IgD-negative memory B cell (primary cell): ENCODE data around the gene FLAD1. TPM values are rescaled to one million over a fixed set of nuclear protein-coding genes. Genes with fewer than 3 reads are reported as not detected.
"Not testable (repeated sequence)": the region's sequence is repeated elsewhere in the genome, so short reads cannot be mapped to it uniquely, and the experiment has no call there.

Source experiments
- H3K27ac Mint-ChIP-seq, 3 donors: one replicate each; pipeline ENCODE4 v1.8.0; 2020 to 2022; ENCODE audit warnings: mild to moderate bottlenecking in 3 of 3, mixed read lengths in 3 of 3, moderate library complexity in 1 of 3
- H3K27me3 Mint-ChIP-seq: one replicate; pipeline ENCODE4 v1.8.0; 2021; ENCODE audit warnings: mixed read lengths
- H3K36me3 Mint-ChIP-seq: one replicate; pipeline ENCODE4 v1.8.0; 2020; ENCODE audit warnings: mild to moderate bottlenecking, mixed read lengths
- H3K4me1 Mint-ChIP-seq, 3 donors: one replicate each; pipeline ENCODE4 v1.8.0; 2020 to 2022; ENCODE audit warnings: mixed read lengths in 3 of 3, mild to moderate bottlenecking in 1 of 3
- H3K4me3 Mint-ChIP-seq, 4 donors: one replicate each; pipeline ENCODE4 v1.8.0; 2020 to 2022; ENCODE audit warnings: mild to moderate bottlenecking in 4 of 4, mixed read lengths in 4 of 4, moderate library complexity in 3 of 4
- H3K9me3 Mint-ChIP-seq, 3 donors: one replicate each; pipeline ENCODE4 v1.8.0; 2020 to 2021; ENCODE audit warnings: mixed read lengths in 3 of 3, mild to moderate bottlenecking in 1 of 3
- polyA plus RNA-seq: library from polyadenylated mRNA; unstranded; fragments of 300-500 nt; fragmentation: Illumina TruSeq; gene quantifications from one replicate; pipeline ENCODE4 v1.2.3, GENCODE V29; 2021

The FLAD1 gene
- polyA plus RNA-seq, 1 donor from 2014 or later, result 57.6 TPM

- Mint-ChIP-seq H3K27me3 (no peaks in the 10 kb centered on the region), H3K27ac (no peak overlapping the region), H3K4me3 (peak overlapping the region in 1 of 4 donors; percentile 17), H3K4me1 (peaks cover 0 to 17% (median 16%) of the 10 kb centered on the region in 3 donors), H3K9me3 (no peaks in the 10 kb centered on the region), H3K36me3 (no peaks in the 10 kb centered on the region)
Observed at GRCh38 chr1:154969860-154970452, 13.2 kb upstream of the FLAD1 start.

- Mint-ChIP-seq H3K9me3 (no peaks in the 10 kb centered on the region), H3K4me3 (peak within 1 kb of the TSS in 3 of 4 donors; percentile 34 to 90 (median 52)), H3K4me1 (peaks cover 0 to 17% (median 14%) of the 10 kb centered on the region in 3 donors), H3K36me3 (no peaks in the 10 kb centered on the region), H3K27me3 (no peaks in the 10 kb centered on the region), H3K27ac (no peak within 1 kb of the TSS)
Observed at GRCh38 chr1:154970631-154971340, 12.4 kb upstream of the FLAD1 start, which contains the start of gene SHC1. Gene SHC1, minus strand, starts transcription at chr1:154970747. Its CDS starts 221 bp downstream, at chr1:154970526.

DNA sequence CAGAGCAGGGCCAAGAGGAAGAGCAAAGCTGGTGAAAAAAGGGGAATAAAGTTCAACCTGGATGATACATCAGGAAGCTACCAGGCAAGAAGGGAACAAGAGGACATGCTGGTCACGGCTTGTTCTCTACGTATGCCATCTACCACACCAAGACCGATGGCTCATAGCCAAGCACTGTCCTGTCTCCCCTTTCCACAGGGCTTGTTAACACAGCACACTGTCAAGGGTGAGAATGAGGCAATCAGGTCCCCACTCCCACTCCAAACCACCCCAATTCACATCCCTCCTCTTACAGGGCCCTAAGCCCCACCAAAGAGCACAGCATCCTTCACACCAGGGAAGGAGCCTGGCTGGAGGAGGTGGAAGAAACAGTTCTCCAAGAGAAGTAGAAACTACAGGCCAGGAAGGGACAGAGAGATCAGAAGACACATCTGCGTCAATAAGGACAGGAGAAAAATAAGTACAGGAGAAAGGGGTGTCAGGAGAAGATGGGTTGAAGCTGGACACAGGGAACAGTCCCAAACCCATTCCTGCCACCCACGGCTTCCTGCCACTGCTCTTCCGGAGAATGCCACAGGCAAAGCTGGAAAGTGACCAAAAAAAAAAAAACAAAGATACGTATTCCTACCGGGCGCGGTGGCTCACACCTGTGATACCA lies 11.7 kb upstream of the FLAD1 start:
- Mint-ChIP-seq H3K4me3 (peak overlapping the region; percentile 34 to 90 (median 56)), H3K4me1 (peaks cover 0 to 17% (median 16%) of the 10 kb centered on the region in 3 donors), H3K27me3 (no peaks in the 10 kb centered on the region), H3K27ac (no peak overlapping the region), H3K36me3 (no peaks in the 10 kb centered on the region), H3K9me3 (no peaks in the 10 kb centered on the region)

DNA sequence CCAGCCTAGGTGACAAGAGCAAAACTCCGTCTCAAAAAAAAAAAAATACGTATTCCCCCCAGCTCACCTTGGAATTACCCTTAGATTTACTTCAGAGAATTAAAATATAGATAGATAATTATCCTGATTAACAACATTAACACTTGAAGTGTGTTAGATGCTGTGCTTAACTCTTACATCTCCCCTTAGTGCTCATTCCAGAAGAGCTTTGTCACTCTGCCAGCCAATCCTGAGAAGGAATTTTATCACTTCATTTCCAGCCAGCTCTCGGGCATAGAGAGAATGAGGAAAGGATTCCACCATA lies 11.0 kb upstream of the FLAD1 start:
- Mint-ChIP-seq H3K9me3 (no peaks in the 10 kb centered on the region), H3K4me1 (peaks cover 0 to 18% (median 17%) of the 10 kb centered on the region in 3 donors), H3K27ac (no peak overlapping the region), H3K36me3 (no peaks in the 10 kb centered on the region), H3K4me3 (peak overlapping the region in 3 of 4 donors; percentile 34 to 84 (median 36)), H3K27me3 (no peaks in the 10 kb centered on the region)

DNA sequence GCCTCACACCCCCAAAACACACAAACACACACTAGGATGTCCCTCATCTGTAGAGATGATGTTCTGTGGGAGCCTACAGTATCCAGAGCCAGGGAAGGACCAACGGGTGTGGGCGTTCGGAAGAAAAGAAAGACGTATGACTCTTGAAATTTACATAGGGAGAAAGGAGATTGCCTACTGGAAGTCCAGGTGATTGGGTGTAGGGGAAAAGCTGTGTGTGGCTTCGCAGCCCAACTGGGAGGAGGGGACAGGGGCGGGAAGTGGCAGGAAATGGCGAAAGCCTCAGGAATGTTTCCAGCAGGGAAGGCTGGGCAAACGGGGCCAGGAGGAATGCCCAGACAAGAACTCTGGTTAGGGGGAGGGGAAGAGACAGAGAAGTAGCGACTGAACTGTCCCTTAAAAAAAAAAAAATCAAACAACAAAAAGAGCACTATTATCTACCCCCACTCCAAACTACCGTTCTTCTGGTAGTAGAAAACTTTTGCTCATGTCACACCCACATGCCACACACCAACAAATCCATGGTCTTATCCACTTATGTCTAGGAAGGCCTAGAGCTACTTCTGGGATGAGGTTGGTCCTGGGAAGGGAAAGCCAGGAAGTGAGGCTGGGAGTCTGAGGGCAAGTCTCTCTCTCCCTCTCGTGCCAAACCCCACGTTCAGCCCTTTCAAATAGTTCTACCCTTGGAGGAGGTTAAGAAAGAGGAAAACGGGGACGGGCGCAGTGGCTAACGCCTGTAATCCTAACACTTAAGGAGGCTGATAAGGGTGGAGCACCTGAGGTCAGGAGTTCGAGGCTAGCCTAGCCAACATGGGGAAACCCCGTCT lies 10.4 kb upstream of the FLAD1 start:
- no peak overlapping the region for H3K27ac Mint-ChIP-seq
- no peaks in the 10 kb centered on the region for H3K9me3 Mint-ChIP-seq
- H3K4me1 Mint-ChIP-seq, result peaks cover 0 to 21% (median 20%) of the 10 kb centered on the region in 3 donors
- no peaks in the 10 kb centered on the region for H3K36me3 Mint-ChIP-seq
- H3K4me3 Mint-ChIP-seq, result peak overlapping the region in 3 of 4 donors; percentile 34 to 84 (median 36)
- no peaks in the 10 kb centered on the region for H3K27me3 Mint-ChIP-seq

- no peaks in the 10 kb centered on the region for H3K36me3 Mint-ChIP-seq
- peaks cover 0 to 23% (median 21%) of the 10 kb centered on the region in 3 donors for H3K4me1 Mint-ChIP-seq
- H3K27ac Mint-ChIP-seq, result no peak overlapping the region
- peak overlapping the region in 1 of 4 donors; percentile 19 for H3K4me3 Mint-ChIP-seq
- H3K27me3 Mint-ChIP-seq, result no peaks in the 10 kb centered on the region
- H3K9me3 Mint-ChIP-seq, result no peaks in the 10 kb centered on the region
Observed at GRCh38 chr1:154973344-154974101, 9.6 kb upstream of the FLAD1 start.

- peaks cover 0 to 23% (median 18%) of the 10 kb centered on the region in 3 donors for H3K4me1 Mint-ChIP-seq
- no peak within 1 kb of the TSS for H3K4me3 Mint-ChIP-seq
- H3K27ac Mint-ChIP-seq, result no peak within 1 kb of the TSS
- H3K27me3 Mint-ChIP-seq, result no peaks in the 10 kb centered on the region
- no peaks in the 10 kb centered on the region for H3K36me3 Mint-ChIP-seq
- H3K9me3 Mint-ChIP-seq, result no peaks in the 10 kb centered on the region
Observed at GRCh38 chr1:154974102-154974807, 8.9 kb upstream of the FLAD1 start, which contains the start of gene CKS1B. Gene CKS1B, plus strand, starts transcription at chr1:154974681. Its CDS starts 65 bp downstream, at chr1:154974746.

DNA sequence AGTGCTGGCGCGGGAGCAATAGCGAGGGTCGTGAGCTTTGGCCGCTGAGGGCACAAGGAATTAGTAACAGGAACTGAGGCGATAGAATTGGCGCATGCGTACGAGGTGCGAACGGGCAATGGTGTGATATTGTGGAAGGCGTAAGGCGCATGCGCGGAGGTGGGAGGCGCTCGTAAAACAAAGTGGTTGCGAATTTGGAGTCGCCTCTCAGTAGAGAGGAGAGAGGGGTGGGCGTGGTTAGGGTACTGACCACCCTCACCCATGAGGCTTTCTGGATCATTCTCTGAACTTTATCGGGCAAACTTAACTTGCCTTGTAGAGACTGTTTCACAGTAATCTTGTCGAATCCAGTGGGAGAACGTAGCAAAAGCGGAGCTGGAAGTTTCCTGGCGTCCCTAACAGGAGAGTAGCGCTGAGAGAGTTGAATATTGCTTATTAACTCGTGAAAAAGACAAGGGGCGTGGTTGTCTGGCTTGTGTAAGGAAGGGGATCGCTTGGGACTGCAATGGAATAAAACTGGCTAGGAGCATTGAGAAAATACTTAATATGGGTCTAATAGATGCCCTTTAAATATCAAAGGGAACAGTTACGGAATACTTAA lies 8.2 kb upstream of the FLAD1 start:
- Mint-ChIP-seq H3K27me3 (no peaks in the 10 kb centered on the region), H3K36me3 (no peaks in the 10 kb centered on the region), H3K4me3 (no peak overlapping the region), H3K9me3 (no peaks in the 10 kb centered on the region), H3K4me1 (peaks cover 0 to 23% (median 18%) of the 10 kb centered on the region in 3 donors), H3K27ac (no peak overlapping the region)

DNA sequence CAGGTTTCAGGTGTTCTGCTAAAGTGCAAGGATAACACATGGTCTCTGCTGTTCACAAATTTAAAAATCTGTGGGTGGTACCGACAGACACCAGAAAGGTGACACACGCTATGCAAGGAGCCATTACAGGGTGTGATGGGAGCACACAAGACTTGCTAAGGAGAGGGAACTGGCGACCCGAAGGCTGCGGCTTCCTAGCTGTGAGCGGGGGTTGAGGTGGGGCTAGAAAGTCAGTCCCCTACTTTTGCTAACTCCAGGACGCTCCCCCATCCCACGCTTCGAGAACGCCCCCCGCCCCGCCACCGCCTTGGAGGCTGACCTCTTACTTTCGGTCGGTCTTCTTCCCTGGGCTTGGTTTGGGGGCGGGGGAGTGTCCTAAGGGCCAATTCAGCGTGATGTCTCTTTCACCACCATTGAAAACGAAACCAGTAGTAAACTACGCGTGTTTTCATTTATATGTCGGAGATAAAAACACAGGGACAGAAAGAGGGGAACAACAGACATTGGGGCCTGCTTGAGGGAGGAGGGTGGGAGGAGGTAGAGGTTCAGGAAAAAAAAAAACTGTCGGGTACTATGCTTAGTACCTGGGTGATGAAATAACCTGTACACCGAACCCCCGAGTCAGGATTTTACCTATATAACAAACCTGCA lies 7.6 kb upstream of the FLAD1 start:
- Mint-ChIP-seq H3K36me3 (no peaks in the 10 kb centered on the region), H3K27me3 (no peaks in the 10 kb centered on the region), H3K27ac (no peak overlapping the region), H3K9me3 (no peaks in the 10 kb centered on the region), H3K4me3 (no peak overlapping the region), H3K4me1 (peaks cover 0 to 23% (median 18%) of the 10 kb centered on the region in 3 donors)

DNA sequence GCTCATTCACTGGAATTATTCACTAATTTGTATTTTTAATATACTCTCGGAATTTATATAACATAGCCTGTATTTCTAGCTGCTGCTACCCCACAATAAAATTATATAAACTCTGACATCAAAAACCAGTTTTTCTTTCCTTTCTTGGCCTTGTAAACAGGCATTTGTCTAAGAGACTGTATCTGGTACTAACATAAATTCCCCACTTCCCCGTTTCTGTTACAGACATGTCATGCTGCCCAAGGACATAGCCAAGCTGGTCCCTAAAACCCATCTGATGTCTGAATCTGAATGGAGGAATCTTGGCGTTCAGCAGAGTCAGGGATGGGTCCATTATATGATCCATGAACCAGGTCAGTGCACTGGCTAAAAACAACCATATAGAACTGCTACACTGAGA lies 5.4 kb upstream of the FLAD1 start:
- Mint-ChIP-seq H3K4me1 (peaks cover 0 to 11% (median 7%) of the 10 kb centered on the region in 3 donors), H3K4me3 (peak overlapping the region in 2 of 4 donors; percentile 6), H3K27ac (peak overlapping the region in 2 of 3 donors; percentile 22 to 80)
- not testable (repeated sequence) for H3K9me3 Mint-ChIP-seq, H3K27me3 Mint-ChIP-seq, H3K36me3 Mint-ChIP-seq

DNA sequence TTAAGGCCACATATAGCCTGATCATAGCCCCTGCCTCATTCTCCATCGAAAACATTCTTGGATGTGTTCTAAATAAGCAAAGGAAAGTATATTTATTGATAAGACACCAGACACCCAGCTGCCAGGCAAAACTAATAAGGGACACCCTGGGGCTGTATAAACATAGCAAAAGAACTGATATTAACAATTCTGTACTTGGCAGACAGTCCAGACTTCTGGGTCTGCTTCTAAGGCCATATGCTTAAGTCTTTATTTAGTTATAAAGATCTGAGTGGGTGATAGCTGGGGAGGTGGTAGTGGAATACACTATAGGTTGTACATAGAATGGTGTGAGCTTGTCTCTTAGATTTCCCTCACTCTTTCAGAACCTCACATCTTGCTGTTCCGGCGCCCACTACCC lies 4.8 kb upstream of the FLAD1 start:
- Mint-ChIP-seq H3K27me3 (no peaks in the 10 kb centered on the region), H3K36me3 (peaks cover 2% of the 10 kb centered on the region), H3K4me1 (peaks cover 0 to 8% (median 7%) of the 10 kb centered on the region in 3 donors), H3K9me3 (no peaks in the 10 kb centered on the region), H3K4me3 (no peak overlapping the region), H3K27ac (no peak overlapping the region)

GRCh38 chr1:154982341-154982740 lies 803 bp upstream of the FLAD1 start:
- no peaks in the 10 kb centered on the region for H3K9me3 Mint-ChIP-seq
- H3K4me1 Mint-ChIP-seq, result peaks cover 0 to 14% (median 10%) of the 10 kb centered on the region in 3 donors
- H3K27me3 Mint-ChIP-seq, result no peaks in the 10 kb centered on the region
- H3K27ac Mint-ChIP-seq, result no peak overlapping the region
- H3K36me3 Mint-ChIP-seq, result peaks cover 2% of the 10 kb centered on the region
- H3K4me3 Mint-ChIP-seq, result no peak overlapping the region
